ENCODE measurements around the gene PLD1. TPM values are rescaled to one million over a fixed set of nuclear protein-coding genes. Genes with fewer than 3 reads are reported as not detected.

The PLD1 gene
- total and polyA plus RNA-seq, 5 donors from 2014 or later, result 1.2 to 8.8 (median 3.6) TPM; not detected in 1

- Mint-ChIP-seq H3K9me3 (peaks cover 0 to 1% (median 0%) of the 10 kb centered on the region in 7 donors), H3K4me1 (no peaks in the 10 kb centered on the region), H3K27me3 (peaks cover 18% of the 10 kb centered on the region), H3K27ac (no peak overlapping the region), H3K36me3 (no peaks in the 10 kb centered on the region), H3K4me3 (no peak overlapping the region)
- Histone ChIP-seq H3K4me1 (ENCODE audit: control insufficient read depth, insufficient read depth, low read length, poor library complexity, severe bottlenecking) (no peaks in the 10 kb centered on the region), H3K36me3 (ENCODE audit: control insufficient read depth, insufficient read depth, low read length) (no peaks in the 10 kb centered on the region), H3K27ac (ENCODE audit: insufficient read depth, low read length, poor library complexity, severe bottlenecking) (no peak overlapping the region), H3K27me3 (ENCODE audit: control insufficient read depth, insufficient read depth, low read length) (no peaks in the 10 kb centered on the region), H3K9me3 (ENCODE audit: control insufficient read depth in 2 of 2, low read length in 2 of 2) (no peaks in the 10 kb centered on the region), H3K4me3 (ENCODE audit: low read depth, low read length) (no peak overlapping the region)
- ATAC-seq (ENCODE audit: low read depth in 2 of 2), result no peak
- no peak for DNase-seq
Measured at GRCh38 chr3:171727288-171727687, 83.0 kb downstream of the PLD1 start.

GRCh38 chr3:171718493-171719185, 91.6 kb downstream of the PLD1 start:
- no peaks in the 10 kb centered on the region for H3K9me3 ChIP-seq (ENCODE audit: control insufficient read depth in 2 of 2, low read length in 2 of 2)
- Mint-ChIP-seq H3K4me3 (no peak overlapping the region), H3K4me1 (no peaks in the 10 kb centered on the region), H3K27me3 (peaks cover 6% of the 10 kb centered on the region), H3K27ac (no peak overlapping the region), H3K36me3 (peaks cover 3% of the 10 kb centered on the region), H3K9me3 (peaks cover 0 to 12% (median 5%) of the 10 kb centered on the region in 7 donors)
- H3K4me1 ChIP-seq (ENCODE audit: control insufficient read depth, insufficient read depth, low read length, poor library complexity, severe bottlenecking), result no peaks in the 10 kb centered on the region
- H3K36me3 ChIP-seq (ENCODE audit: control insufficient read depth, insufficient read depth, low read length), result no peaks in the 10 kb centered on the region
- DNase-seq, result no peak
- H3K4me3 ChIP-seq (ENCODE audit: low read depth, low read length), result no peak overlapping the region
- H3K27ac ChIP-seq (ENCODE audit: insufficient read depth, low read length, poor library complexity, severe bottlenecking), result no peak overlapping the region
- no peak for ATAC-seq (ENCODE audit: low read depth in 2 of 2)
- no peaks in the 10 kb centered on the region for H3K27me3 ChIP-seq (ENCODE audit: control insufficient read depth, insufficient read depth, low read length)

GRCh38 chr3:171715155-171715554, 95.1 kb downstream of the PLD1 start:
- DNase-seq, result no peak
- H3K9me3 ChIP-seq (ENCODE audit: control insufficient read depth in 2 of 2, low read length in 2 of 2), result no peaks in the 10 kb centered on the region
- no peak for ATAC-seq (ENCODE audit: low read depth in 2 of 2)
- Mint-ChIP-seq H3K27me3 (no peaks in the 10 kb centered on the region), H3K36me3 (peaks cover 3% of the 10 kb centered on the region), H3K4me3 (no peak overlapping the region), H3K4me1 (no peaks in the 10 kb centered on the region), H3K9me3 (peaks cover 0 to 12% (median 7%) of the 10 kb centered on the region in 7 donors), H3K27ac (no peak overlapping the region)
- H3K4me1 ChIP-seq (ENCODE audit: control insufficient read depth, insufficient read depth, low read length, poor library complexity, severe bottlenecking), result no peaks in the 10 kb centered on the region
- H3K36me3 ChIP-seq (ENCODE audit: control insufficient read depth, insufficient read depth, low read length), result no peaks in the 10 kb centered on the region
- no peak overlapping the region for H3K4me3 ChIP-seq (ENCODE audit: low read depth, low read length)
- no peak overlapping the region for H3K27ac ChIP-seq (ENCODE audit: insufficient read depth, low read length, poor library complexity, severe bottlenecking)
- H3K27me3 ChIP-seq (ENCODE audit: control insufficient read depth, insufficient read depth, low read length), result no peaks in the 10 kb centered on the region

DNA sequence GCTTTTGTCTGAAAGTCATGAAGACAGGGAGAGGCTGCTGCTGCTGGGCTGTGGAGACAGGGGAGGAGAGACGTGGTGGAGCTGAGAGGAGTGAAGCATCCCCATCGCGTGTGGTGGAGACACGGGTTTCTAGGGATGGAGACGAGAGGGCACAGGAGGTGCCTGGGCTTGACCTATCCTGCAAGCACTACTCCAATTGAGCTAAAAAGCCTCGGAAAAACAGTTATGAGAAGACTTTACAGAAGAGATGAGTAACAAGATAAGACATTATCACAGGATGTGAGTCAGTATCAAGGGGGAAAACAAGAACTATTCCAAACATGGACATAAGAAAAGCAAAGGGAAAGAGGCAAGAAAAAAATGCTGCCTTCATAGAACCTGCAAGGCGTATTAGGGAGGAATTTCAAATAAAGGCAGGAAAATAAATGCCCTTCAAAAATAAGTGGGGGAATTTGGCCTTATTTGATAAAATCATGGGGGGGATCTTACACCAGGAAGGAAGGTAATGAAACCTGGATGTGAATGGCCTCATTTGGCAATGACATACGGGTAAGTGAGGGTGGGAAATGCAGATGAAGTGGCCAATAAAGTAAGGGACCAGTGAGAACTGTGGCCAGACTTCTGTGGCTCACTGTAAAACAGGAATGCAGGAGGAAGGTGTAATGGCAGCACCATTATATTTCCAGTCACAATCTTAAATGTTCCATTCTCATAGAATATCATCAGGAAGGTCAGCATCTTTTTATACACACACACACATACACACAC, 97.9 kb downstream of the PLD1 start:
- no peak for DNase-seq
- H3K4me1 Mint-ChIP-seq, result no peaks in the 10 kb centered on the region
- H3K27me3 Mint-ChIP-seq, result peaks cover 7% of the 10 kb centered on the region
- ATAC-seq (ENCODE audit: low read depth in 2 of 2), result no peak
- no peak overlapping the region for H3K4me3 Mint-ChIP-seq
- Histone ChIP-seq H3K36me3 (ENCODE audit: control insufficient read depth, insufficient read depth, low read length) (no peaks in the 10 kb centered on the region), H3K27ac (ENCODE audit: insufficient read depth, low read length, poor library complexity, severe bottlenecking) (no peak overlapping the region), H3K4me3 (ENCODE audit: low read depth, low read length) (no peak overlapping the region), H3K9me3 (ENCODE audit: control insufficient read depth in 2 of 2, low read length in 2 of 2) (no peaks in the 10 kb centered on the region), H3K4me1 (ENCODE audit: control insufficient read depth, insufficient read depth, low read length, poor library complexity, severe bottlenecking) (no peaks in the 10 kb centered on the region), H3K27me3 (ENCODE audit: control insufficient read depth, insufficient read depth, low read length) (no peaks in the 10 kb centered on the region)
- H3K36me3 Mint-ChIP-seq, result no peaks in the 10 kb centered on the region
- H3K9me3 Mint-ChIP-seq, result peaks cover 0 to 10% (median 8%) of the 10 kb centered on the region in 7 donors
- no peak overlapping the region for H3K27ac Mint-ChIP-seq

- no peak overlapping the region for H3K27ac ChIP-seq (ENCODE audit: insufficient read depth, low read length, poor library complexity, severe bottlenecking)
Measured at GRCh38 chr3:171711461-171712170, 98.7 kb downstream of the PLD1 start.

GRCh38 chr3:171710359-171710758, 99.9 kb downstream of the PLD1 start:
- H3K9me3 ChIP-seq (ENCODE audit: control insufficient read depth in 2 of 2, low read length in 2 of 2), result no peaks in the 10 kb centered on the region
- Mint-ChIP-seq H3K9me3 (peaks cover 0 to 6% (median 3%) of the 10 kb centered on the region in 7 donors), H3K27ac (no peak overlapping the region), H3K4me3 (no peak overlapping the region), H3K36me3 (no peaks in the 10 kb centered on the region), H3K27me3 (peaks cover 15% of the 10 kb centered on the region), H3K4me1 (no peaks in the 10 kb centered on the region)
- DNase-seq (no peak), ATAC-seq (ENCODE audit: low read depth in 2 of 2) (no peak)
- H3K27me3 ChIP-seq (ENCODE audit: control insufficient read depth, insufficient read depth, low read length), result no peaks in the 10 kb centered on the region
- no peaks in the 10 kb centered on the region for H3K4me1 ChIP-seq (ENCODE audit: control insufficient read depth, insufficient read depth, low read length, poor library complexity, severe bottlenecking)
- H3K36me3 ChIP-seq (ENCODE audit: control insufficient read depth, insufficient read depth, low read length), result no peaks in the 10 kb centered on the region
- no peak overlapping the region for H3K27ac ChIP-seq (ENCODE audit: insufficient read depth, low read length, poor library complexity, severe bottlenecking)
- no peak overlapping the region for H3K4me3 ChIP-seq (ENCODE audit: low read depth, low read length)

More at GRCh38 chr3:171711461-171712170, 98.7 kb downstream of the PLD1 start:
- no peaks in the 10 kb centered on the region for H3K4me1 ChIP-seq (ENCODE audit: control insufficient read depth, insufficient read depth, low read length, poor library complexity, severe bottlenecking)
- DNase-seq (no peak), ATAC-seq (ENCODE audit: low read depth in 2 of 2) (no peak)
- no peaks in the 10 kb centered on the region for H3K36me3 Mint-ChIP-seq
- H3K4me3 ChIP-seq (ENCODE audit: low read depth, low read length), result no peak overlapping the region
- H3K9me3 Mint-ChIP-seq, result peaks cover 0 to 10% (median 7%) of the 10 kb centered on the region in 7 donors
- H3K27me3 Mint-ChIP-seq, result peaks cover 9% of the 10 kb centered on the region
- no peaks in the 10 kb centered on the region for H3K4me1 Mint-ChIP-seq
- H3K9me3 ChIP-seq (ENCODE audit: control insufficient read depth in 2 of 2, low read length in 2 of 2), result no peaks in the 10 kb centered on the region
- H3K4me3 Mint-ChIP-seq, result no peak overlapping the region
- no peaks in the 10 kb centered on the region for H3K36me3 ChIP-seq (ENCODE audit: control insufficient read depth, insufficient read depth, low read length)
- no peaks in the 10 kb centered on the region for H3K27me3 ChIP-seq (ENCODE audit: control insufficient read depth, insufficient read depth, low read length)
- no peak overlapping the region for H3K27ac Mint-ChIP-seq

- Mint-ChIP-seq H3K4me3 (no peak overlapping the region), H3K27ac (no peak overlapping the region), H3K27me3 (peaks cover 23% of the 10 kb centered on the region), H3K9me3 (peaks cover 0 to 6% (median 4%) of the 10 kb centered on the region in 7 donors), H3K4me1 (no peaks in the 10 kb centered on the region), H3K36me3 (no peaks in the 10 kb centered on the region)
- peaks cover 0 to 5% of the 10 kb centered on the region in 2 experiments for H3K9me3 ChIP-seq (ENCODE audit: control insufficient read depth in 2 of 2, low read length in 2 of 2)
- H3K27ac ChIP-seq (ENCODE audit: insufficient read depth, low read length, poor library complexity, severe bottlenecking), result no peak overlapping the region
- no peak for ATAC-seq (ENCODE audit: low read depth in 2 of 2)
- H3K36me3 ChIP-seq (ENCODE audit: control insufficient read depth, insufficient read depth, low read length), result no peaks in the 10 kb centered on the region
- H3K4me1 ChIP-seq (ENCODE audit: control insufficient read depth, insufficient read depth, low read length, poor library complexity, severe bottlenecking), result no peaks in the 10 kb centered on the region
- DNase-seq, result no peak
- no peak overlapping the region for H3K4me3 ChIP-seq (ENCODE audit: low read depth, low read length)
- H3K27me3 ChIP-seq (ENCODE audit: control insufficient read depth, insufficient read depth, low read length), result peaks cover 13% of the 10 kb centered on the region
Measured at GRCh38 chr3:171704814-171705213, 105.5 kb downstream of the PLD1 start.
